HEK293T (cell line): ENCODE measurements around the gene TMEM215.

Experiments used
- CTCF ChIA-PET: fragments of 350-600 bp; formaldehyde crosslinking; extraction: SDS; loops from one replicate; lab custom pipeline; 2021; ENCODE audit warnings: antibody characterized with exemption, inconsistent platforms; lab: Yijun Ruan, JAX
- POLR2A ChIA-PET: fragments of 350-600 bp; formaldehyde crosslinking; extraction: SDS; loops from one replicate; lab custom pipeline; 2020; ENCODE audit warnings: antibody characterized with exemption, inconsistent platforms; lab: Yijun Ruan, JAX
- DNase-seq: peaks from one replicate; pipeline ENCODE4 v3.0.0; 2012; ENCODE audit warnings: mixed read lengths; ENCODE audit errors: extremely low spot score
- ARNT ChIP-seq: fragments of 450-650 bp; IDR thresholded peaks from 2 replicates; pipeline ENCODE4 v1.6.1; 2017; ENCODE audit warnings: mild to moderate bottlenecking
- BHLHE40 ChIP-seq: fragments of 450-650 bp; IDR thresholded peaks from 2 replicates; pipeline ENCODE4 v1.6.1; 2016; ENCODE audit warnings: mild to moderate bottlenecking, moderate library complexity, borderline replicate concordance
- CTBP1 ChIP-seq: fragments of 450-650 bp; IDR thresholded peaks from 2 replicates; pipeline ENCODE4 v1.6.1; 2016; ENCODE audit warnings: borderline replicate concordance
- ELF4 ChIP-seq: fragments of 450-650 bp; IDR thresholded peaks from 2 replicates; pipeline ENCODE4 v1.6.1; 2017; ENCODE audit warnings: antibody characterized with exemption
- FOXA1 ChIP-seq: fragments of 450-650 bp; IDR thresholded peaks from 2 replicates; pipeline ENCODE4 v1.6.1; 2016; ENCODE audit warnings: mild to moderate bottlenecking
- FOXK2 ChIP-seq: fragments of 450-650 bp; IDR thresholded peaks from 2 replicates; pipeline ENCODE4 v1.6.1; 2016; ENCODE audit warnings: mild to moderate bottlenecking
- FOXM1 ChIP-seq: fragments of 450-650 bp; IDR thresholded peaks from 2 replicates; pipeline ENCODE4 v1.6.1; 2017; ENCODE audit warnings: mild to moderate bottlenecking, borderline replicate concordance
- HDGF ChIP-seq: fragments of 450-650 bp; IDR thresholded peaks from 2 replicates; pipeline ENCODE4 v1.6.1; 2017; ENCODE audit warnings: antibody characterized with exemption, borderline replicate concordance
- L3MBTL2 ChIP-seq: fragments of 450-650 bp; conservative IDR thresholded peaks from 2 replicates; pipeline ENCODE4 v1.6.1; 2016; ENCODE audit warnings: mild to moderate bottlenecking
- LEF1 ChIP-seq: fragments of 450-650 bp; IDR thresholded peaks from 2 replicates; pipeline ENCODE4 v1.6.1; 2017; ENCODE audit warnings: mild to moderate bottlenecking, borderline replicate concordance
- NFRKB ChIP-seq: fragments of 450-650 bp; IDR thresholded peaks from 2 replicates; pipeline ENCODE4 v1.6.1; 2016; ENCODE audit warnings: mild to moderate bottlenecking, moderate library complexity
- SP1 ChIP-seq: fragments of 450-650 bp; IDR thresholded peaks from 2 replicates; pipeline ENCODE4 v1.6.1; 2017
- SUZ12 ChIP-seq: fragments of 450-650 bp; IDR thresholded peaks from 2 replicates; pipeline ENCODE4 v1.6.1; 2016; ENCODE audit warnings: mild to moderate bottlenecking
- TARDBP ChIP-seq: fragments of 450-650 bp; IDR thresholded peaks from 2 replicates; pipeline ENCODE4 v1.6.1; 2016
- ZNF384 ChIP-seq: fragments of 450-650 bp; IDR thresholded peaks from 2 replicates; pipeline ENCODE4 v1.6.1; 2016
- TF ChIP-seq, protein P1 (sequence below): fragments of 450-650 bp; IDR thresholded peaks from 2 replicates; pipeline ENCODE4 v1.6.1; 2016

The TMEM215 gene

DNA sequence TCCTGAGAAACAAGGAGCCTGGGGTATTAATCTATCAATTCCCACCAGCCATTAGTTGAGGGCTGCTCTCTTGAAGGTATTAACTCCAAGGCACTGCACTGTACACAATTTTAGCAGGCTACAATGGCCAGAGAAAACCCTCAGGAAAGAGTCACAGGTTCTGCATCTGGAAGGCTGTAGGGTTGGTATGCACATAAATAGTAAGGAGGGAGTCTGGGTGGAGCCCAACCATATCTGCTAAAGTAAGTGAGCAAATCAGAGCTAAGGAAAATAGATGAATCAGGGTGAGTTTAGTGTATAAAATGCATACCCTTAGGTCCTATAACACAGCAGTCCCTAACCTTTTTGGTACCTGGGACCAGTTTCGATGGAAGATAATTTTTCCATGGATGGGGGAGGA is 18.2 kb downstream of the TMEM215 start:
- DNase-seq, result no peak
- CTCF ChIA-PET, result no interaction called here
- POLR2A ChIA-PET, result no interaction called here
- TF ChIP-seq L3MBTL2, result no peak
- no peak for TF ChIP-seq NFRKB
- no peak for TF ChIP-seq FOXM1
- no peak for TF ChIP-seq HDGF
- TF ChIP-seq SP1, result no peak
- TF ChIP-seq, protein P1, sequence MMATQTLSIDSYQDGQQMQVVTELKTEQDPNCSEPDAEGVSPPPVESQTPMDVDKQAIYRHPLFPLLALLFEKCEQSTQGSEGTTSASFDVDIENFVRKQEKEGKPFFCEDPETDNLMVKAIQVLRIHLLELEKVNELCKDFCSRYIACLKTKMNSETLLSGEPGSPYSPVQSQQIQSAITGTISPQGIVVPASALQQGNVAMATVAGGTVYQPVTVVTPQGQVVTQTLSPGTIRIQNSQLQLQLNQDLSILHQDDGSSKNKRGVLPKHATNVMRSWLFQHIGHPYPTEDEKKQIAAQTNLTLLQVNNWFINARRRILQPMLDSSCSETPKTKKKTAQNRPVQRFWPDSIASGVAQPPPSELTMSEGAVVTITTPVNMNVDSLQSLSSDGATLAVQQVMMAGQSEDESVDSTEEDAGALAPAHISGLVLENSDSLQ, result no peak
- TF ChIP-seq ELF4, result no peak
- no peak for TF ChIP-seq ARNT
- TF ChIP-seq CTBP1, result no peak
- TF ChIP-seq LEF1, result no peak
- no peak for TF ChIP-seq ZNF384
- TF ChIP-seq FOXA1, result no peak
- no peak for TF ChIP-seq FOXK2
- TF ChIP-seq SUZ12, result no peak

DNA sequence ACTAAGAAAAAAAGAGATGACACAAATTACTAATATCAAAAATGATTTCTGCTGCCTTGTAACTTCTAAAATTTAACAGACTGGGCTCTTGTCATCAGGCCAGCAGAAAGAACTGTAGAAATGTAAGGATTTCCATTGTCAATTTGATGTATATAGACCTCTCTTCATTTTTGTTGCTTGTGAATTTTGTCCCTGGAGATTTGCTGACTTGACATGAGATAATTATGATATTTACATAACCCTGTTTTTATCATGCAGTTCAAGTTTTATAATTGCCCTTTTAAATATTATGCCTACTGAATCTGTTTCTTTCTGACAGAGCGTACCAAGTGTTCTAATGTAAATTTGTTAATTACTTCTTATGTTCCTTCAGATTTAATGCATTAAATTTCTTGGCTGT is 23.9 kb downstream of the TMEM215 start:
- no peak for DNase-seq
- TF ChIP-seq, protein P1, result no peak
- TF ChIP-seq L3MBTL2, result no peak
- TF ChIP-seq SUZ12, result no peak
- POLR2A ChIA-PET, result no interaction called here
- CTCF ChIA-PET, result no interaction called here

DNA sequence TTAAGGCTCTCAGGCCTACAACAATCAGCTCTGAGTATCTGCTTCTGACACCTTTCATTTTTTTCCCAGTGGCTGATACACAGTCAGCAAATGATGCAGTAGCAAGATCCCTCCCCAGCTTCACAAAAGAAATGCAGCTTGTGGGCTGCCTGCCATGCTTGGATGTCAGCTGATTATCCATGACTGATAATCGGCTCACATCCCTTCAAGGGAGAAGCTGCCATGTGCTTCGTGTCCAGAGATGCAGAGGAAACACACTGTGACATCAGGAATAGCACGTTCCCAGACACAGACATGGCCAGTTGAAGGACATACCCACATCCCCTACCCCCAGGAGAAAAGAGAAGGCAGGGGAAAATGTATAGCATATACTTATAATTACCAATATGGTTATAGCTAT is 27.9 kb downstream of the TMEM215 start:
- TF ChIP-seq HDGF, result no peak
- TF ChIP-seq NFRKB, result no peak
- TF ChIP-seq ELF4, result no peak
- TF ChIP-seq FOXA1, result no peak
- TF ChIP-seq TARDBP, result no peak
- TF ChIP-seq LEF1, result no peak
- TF ChIP-seq FOXK2, result no peak
- TF ChIP-seq CTBP1, result no peak
- POLR2A ChIA-PET, result no interaction called here
- no peak for DNase-seq
- CTCF ChIA-PET, result no interaction called here

DNA sequence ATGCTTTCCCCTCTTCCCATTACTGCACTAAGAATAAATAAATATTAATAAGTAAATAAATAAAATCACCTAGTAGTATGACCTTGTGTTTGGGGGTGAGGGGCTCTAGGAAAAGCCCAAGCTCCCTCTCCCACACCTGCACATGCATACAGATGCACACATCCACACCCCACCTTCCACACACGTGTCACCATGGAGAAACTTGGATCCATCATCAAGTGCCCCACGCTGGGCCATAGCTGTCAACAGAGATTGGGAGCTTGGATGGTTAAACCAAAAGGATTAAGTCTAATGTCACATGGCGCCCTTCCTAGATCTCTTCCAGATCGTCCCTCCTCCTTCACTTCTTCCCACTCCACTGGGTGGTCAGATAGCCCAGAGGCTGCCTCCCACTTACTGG is 37.0 kb downstream of the TMEM215 start:
- POLR2A ChIA-PET, result no interaction called here
- TF ChIP-seq L3MBTL2 (no peak), TARDBP (no peak), HDGF (no peak), CTBP1 (no peak), SUZ12 (no peak), ELF4 (no peak), FOXM1 (no peak), FOXA1 (no peak), BHLHE40 (no peak), NFRKB (no peak), FOXK2 (no peak), SP1 (no peak), ZNF384 (no peak), LEF1 (no peak), ARNT (no peak)
- TF ChIP-seq, protein P1, result no peak
- CTCF ChIA-PET, result no interaction called here
- DNase-seq, result no peak

DNA sequence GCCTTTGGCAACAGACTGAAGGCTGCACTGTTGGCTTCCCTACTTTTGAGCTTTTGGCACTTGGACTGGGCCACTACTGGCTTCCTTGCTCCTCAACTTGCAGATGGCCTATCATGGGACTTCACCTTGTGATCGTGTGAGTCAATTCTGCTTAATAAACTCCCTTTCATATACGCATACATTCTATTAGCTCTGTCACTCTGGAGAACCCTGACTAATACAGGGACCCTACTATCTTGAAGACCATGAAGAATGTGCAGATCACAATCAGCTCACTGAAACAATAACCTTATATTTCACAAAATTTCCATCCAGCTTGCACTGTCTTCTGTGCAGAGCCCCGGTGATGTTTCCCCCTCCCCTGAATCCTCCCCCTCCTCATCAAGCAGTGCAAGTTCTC is 39.8 kb downstream of the TMEM215 start:
- ChIA-PET CTCF (no interaction called here), POLR2A (no interaction called here)
- DNase-seq, result no peak
- TF ChIP-seq LEF1, result no peak
- TF ChIP-seq SUZ12, result no peak
- TF ChIP-seq, protein P1, result no peak
- no peak for TF ChIP-seq CTBP1
- TF ChIP-seq SP1, result no peak

DNA sequence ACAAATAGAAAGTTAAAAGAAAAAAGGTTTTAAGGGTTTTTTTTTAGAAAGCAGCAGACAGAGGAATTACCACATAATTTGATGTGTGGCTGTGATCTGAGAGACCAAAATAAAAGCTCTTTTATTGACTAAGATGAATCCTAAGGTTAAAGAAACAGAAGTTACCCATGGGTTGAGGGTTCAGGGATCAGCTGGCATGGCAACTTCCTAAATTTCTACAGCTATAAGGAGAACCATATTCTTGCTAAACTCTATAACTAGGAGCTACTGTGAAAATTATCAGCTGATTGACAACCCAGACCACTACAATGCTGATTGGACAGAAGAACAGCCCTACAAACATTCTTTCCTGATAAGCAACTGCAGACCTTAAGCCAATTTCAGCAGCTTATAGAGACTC is 40.2 kb downstream of the TMEM215 start:
- CTCF ChIA-PET, result no interaction called here
- no peak for TF ChIP-seq ZNF384
- no peak for TF ChIP-seq LEF1
- TF ChIP-seq SUZ12, result no peak
- TF ChIP-seq TARDBP, result no peak
- TF ChIP-seq NFRKB, result no peak
- no peak for TF ChIP-seq ARNT

DNA sequence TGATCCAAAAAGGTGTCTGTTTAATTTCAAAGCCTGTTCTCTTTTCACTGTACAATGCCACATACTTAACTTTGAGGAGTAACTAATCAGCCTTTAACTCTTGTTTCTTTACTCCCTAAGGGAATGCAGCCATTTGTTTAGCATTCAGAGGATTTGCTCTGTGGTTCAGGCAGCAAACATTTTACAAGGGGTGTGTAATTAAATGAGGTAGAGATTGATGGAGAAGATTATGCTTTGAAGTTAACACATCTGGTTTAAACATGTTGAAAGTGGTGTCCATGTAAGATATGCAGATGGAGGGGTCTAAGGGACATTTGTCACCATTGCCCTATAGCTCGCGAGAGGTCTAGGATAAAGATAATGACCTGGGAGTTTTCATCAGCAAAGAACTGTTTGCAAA is 41.9 kb downstream of the TMEM215 start:
- TF ChIP-seq FOXA1 (no peak), SUZ12 (no peak), SP1 (no peak), NFRKB (no peak), FOXK2 (no peak), ELF4 (no peak), HDGF (no peak), L3MBTL2 (no peak), LEF1 (no peak)
- TF ChIP-seq, protein P1, result no peak
- no peak for DNase-seq
- ChIA-PET POLR2A (no interaction called here), CTCF (no interaction called here)

More for the DNA sequence above, 40.2 kb downstream of the TMEM215 start:
- no peak for DNase-seq
- POLR2A ChIA-PET, result no interaction called here
